Stimulated activated CD8-positive, alpha-beta memory T cell treated with anti-CD3 and anti-CD28 coated beads, Interleukin-7, amount 100 ng/mL, for 24 hours (primary cell): Measurements from ENCODE around the gene MLLT6.
"Not testable (repeated sequence)": the region's sequence is repeated elsewhere in the genome, so short reads cannot be mapped to it uniquely, and the experiment has no call there.

Experiments used
- DNase-seq: peaks from one replicate; pipeline ENCODE4 v3.0.0-alpha.2; 2020; ENCODE audit warnings: low read depth

MLLT6 gene

DNA sequence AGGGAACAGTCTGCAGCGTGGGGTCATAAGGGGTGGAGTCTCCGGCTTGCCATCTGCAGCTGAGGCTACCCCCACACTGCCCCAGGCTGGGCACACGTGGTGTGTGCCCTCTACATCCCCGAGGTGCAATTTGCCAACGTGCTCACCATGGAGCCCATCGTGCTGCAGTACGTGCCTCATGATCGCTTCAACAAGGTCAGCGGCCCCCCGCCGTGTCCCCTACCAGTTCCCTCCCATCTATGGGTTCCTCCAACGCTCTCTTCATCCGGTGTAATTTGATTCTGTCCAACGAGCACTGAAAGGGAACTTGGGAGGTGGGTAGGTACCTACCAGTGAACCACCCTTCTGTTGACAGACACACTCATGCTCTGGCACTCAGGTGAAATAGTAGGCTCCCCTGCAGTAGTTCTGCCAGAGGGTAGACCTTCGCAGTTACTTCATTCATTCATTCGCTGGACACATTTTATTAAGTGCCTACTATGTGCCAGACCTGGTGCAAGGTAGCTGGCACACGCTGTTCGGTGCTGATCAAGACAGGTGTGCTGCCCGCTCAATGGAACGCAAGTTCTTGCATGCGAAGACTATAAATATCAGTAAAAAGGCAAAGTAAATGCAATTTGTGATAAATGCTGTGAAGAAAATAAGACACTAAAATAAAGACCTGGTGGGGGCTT lies 2.7 kb downstream of the MLLT6 start:
- DNase-seq, result no peak

DNA sequence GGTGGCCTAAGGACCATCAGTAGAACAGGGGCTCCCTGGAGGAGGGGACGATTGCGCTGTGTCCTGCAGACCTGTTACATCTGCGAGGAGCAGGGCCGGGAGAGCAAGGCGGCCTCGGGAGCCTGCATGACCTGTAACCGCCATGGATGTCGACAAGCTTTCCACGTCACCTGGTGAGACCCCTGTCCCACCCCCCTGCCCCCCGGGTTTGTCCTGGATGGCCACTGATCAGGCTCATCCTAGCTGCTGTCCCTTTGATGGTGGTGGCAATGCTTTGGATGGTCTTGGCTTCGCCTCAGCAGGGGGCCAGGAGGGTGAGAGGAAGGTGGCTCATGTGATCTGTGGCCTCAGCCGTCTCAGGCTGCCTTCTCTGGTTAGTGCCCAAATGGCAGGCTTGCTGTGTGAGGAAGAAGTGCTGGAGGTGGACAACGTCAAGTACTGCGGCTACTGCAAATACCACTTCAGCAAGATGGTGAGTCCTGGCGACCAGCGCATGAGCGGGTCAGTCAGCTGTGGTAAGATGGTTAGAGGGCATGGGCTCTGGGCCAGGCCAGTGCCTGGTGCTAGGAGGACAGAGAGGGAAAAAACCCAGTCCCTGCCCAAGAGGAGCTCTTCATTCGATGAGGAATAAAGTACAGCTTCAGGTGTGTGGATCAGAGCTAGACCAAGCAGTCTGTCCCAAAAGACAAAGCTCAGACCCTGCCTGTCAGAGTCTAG lies 4.2 kb downstream of the MLLT6 start:
- no peak for DNase-seq

- DNase-seq, result no peak
These were observed 5.0 kb downstream of the MLLT6 start for GRCh38 chr17:38709864-38710603.

DNA sequence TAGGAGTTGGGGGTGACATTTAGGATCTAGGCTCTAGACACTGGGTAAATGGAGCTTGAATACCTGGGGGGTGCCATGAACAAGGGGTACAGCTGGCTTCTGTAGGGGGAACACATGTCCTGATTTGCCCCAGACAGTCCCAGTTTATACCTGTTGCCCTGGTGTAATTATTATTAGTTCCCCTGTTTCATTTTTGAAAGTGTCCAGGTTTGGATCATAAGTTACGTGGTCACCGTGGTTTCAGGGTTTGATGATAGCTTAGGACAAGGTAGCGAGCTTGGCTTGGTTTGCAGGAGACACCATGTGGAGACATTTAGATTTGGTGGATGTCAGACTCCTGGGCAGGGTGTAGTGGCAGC lies 5.5 kb downstream of the MLLT6 start:
- no peak for DNase-seq

DNA sequence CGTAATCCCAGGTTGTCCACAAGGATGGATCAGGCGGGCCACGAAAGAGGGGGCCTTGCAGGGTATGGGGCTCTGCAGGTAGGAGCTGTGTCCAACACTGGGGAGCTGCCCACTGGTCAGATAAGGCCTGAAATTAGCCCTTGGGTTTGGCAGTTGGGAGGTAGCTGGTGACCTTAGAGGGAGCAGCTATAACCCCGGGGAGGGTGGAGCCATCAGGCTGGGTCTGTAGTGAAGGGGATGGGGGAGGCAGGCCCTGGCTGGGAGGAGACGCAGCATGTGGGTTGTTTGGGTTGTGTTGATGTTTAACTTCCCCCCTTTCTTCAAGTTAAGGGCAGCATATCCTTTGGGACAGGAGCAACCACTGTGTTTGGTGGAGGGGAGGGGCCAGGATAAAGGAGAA lies 5.9 kb downstream of the MLLT6 start:
- no peak for DNase-seq

DNA sequence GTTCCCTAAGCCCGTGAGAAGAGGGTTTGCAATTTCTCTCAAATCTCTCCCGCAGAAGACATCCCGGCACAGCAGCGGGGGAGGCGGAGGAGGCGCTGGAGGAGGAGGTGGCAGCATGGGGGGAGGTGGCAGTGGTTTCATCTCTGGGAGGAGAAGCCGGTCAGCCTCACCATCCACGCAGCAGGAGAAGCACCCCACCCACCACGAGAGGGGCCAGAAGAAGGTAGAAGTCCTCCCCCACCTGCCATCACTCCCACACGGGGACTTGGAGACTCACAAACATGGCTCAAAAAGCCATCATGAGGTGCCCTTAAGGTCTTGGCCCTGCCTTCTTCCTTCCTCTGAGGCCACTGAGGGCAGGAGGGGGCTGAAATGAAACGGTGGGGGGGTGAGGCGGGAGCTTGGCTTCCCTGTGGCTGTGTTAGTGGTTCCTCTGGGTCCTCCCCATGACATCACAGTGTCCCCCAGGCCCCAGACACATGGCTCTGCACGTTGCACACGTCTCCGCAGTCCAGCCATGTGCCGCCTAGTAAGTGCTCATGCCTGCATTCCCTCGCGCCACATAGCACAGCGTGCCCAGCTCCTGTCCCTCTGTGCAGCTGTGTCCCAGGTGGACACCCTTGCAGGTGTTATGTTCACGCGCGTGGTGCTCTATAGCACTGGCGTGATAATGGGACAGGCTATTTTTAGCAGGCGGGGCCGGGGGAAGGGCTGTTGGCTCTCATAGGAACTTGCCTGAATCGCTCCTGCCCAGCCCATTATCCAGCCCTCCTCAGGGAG lies 6.9 kb downstream of the MLLT6 start:
- no peak for DNase-seq

- DNase-seq, result no peak
These were observed 7.5 kb downstream of the MLLT6 start for GRCh38 chr17:38712593-38712992.

DNA sequence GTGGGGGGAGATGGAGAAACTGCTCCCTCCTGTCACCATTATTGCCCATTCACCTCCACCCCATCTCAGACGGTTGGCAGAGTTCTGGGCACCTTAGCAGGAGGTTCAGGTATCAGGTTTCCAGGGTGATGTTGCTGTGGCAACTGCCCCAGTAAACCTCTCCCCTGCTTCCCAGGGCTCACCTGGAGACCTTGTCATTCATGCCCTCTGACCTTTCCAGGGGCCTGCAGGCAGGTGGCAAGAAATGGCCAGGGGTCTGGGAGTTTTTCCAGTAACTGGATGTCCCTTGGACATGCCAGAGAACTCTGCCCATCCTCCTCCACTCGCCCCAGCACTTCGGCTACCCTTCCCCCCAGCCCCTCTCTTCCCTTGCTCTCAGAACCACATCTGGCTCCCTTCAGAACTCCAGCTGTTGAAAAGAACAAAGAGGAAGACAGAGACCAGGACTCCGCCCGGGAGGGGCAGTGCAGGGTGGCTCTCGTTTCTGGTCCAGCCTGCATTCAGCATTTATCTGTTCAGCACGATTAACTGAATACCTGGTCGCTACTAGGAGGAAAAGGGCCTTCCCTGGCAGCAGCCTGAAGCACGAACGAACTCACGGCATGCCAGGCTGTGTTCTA lies 8.5 kb downstream of the MLLT6 start:
- no peak for DNase-seq

GRCh38 chr17:38715216-38715943 lies 10.3 kb downstream of the MLLT6 start:
- DNase-seq, result no peak

DNA sequence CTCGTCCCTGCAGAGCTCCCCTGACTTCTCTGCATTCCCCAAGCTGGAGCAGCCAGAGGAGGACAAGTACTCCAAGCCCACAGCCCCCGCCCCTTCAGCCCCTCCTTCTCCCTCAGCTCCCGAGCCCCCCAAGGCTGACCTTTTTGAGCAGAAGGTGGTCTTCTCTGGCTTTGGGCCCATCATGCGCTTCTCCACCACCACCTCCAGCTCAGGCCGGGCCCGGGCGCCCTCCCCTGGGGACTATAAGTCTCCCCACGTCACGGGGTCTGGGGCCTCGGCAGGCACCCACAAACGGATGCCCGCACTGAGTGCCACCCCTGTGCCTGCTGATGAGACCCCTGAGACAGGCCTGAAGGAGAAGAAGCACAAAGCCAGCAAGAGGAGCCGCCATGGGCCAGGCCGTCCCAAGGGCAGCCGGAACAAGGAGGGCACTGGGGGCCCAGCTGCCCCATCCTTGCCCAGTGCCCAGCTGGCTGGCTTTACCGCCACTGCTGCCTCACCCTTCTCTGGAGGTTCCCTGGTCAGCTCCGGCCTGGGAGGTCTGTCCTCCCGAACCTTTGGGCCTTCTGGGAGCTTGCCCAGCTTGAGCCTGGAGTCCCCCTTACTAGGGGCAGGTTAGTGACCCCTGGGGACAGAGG lies 11.4 kb downstream of the MLLT6 start:
- DNase-seq, result no peak

GRCh38 chr17:38717139-38717745 lies 12.2 kb downstream of the MLLT6 start:
- DNase-seq, result no peak

DNA sequence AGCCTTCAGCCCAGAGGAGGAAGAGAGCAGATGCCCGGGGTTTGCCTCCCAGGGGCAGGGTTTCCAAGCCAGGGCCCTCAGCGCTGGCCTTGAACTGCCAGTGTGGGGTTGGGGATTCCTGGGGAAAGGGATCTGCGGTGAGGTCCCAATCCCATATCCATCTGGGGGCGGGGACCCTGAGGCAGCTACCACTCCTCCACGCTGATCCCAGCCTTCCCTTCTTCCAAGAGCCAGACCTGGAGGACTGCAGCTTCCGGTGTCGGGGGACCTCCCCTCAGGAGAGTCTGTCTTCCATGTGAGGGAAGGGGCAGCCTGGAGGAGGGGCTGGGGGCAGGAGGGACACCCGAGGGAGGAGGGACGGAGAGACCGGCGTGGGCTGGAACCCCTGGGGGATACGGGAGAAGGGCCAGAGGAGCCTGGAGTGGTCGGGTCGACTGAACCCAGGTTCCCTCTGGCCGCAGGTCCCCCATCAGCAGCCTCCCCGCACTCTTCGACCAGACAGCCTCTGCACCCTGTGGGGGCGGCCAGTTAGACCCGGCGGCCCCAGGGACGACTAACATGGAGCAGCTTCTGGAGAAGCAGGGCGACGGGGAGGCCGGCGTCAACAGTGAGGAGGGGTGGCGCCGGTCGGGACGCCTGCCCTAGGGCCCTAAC lies 14.3 kb downstream of the MLLT6 start:
- no peak for DNase-seq

DNA sequence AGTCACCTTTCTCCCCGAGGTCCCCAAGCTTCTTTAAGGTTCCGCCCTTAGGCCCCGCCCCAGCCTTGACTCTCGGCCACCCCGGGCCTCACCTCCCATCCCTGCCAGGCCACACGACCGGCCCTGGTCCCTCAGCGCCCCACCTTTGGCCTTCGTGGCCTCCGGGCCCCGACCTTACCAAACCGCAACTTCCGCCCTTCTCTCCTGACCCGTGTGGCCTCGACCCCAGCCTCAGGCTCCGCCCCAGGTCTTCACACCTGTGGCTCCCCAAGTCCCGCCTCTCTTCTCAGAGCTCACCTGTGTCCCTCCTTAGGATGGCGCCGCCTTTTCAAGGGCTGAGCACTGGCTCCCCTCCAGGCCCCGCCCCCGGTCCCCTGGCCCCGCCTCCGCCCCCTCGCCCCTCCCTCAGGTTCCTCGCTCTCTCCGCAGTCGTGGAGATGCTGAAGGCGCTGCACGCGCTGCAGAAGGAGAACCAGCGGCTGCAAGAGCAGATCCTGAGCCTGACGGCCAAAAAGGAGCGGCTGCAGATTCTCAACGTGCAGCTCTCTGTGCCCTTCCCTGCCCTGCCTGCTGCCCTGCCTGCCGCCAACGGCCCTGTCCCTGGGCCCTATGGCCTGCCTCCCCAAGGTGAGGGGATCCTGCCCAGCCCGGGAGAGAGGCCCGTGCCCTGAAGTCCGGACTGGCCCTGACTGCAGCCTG lies 15.0 kb downstream of the MLLT6 start:
- no peak for DNase-seq

DNA sequence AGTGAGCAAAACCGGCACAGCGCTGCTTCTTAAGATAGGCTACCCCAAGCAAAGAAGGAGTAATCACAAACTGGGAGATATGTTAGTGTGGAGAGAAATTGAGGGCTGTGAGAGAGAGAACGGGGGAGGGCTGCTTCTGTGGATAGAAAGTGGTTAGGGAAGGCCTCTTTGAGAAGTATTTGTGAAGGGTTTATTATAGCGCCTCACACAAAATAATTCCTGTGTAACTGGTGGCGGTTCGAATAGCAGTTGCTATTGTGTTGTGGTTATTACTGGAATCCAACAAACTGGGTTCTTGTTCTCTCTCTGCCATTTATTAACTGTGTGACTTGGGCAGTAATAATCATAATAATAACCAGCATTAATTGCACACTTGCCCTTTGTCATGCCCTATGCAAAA lies 15.9 kb downstream of the MLLT6 start:
- DNase-seq, result no peak

DNA sequence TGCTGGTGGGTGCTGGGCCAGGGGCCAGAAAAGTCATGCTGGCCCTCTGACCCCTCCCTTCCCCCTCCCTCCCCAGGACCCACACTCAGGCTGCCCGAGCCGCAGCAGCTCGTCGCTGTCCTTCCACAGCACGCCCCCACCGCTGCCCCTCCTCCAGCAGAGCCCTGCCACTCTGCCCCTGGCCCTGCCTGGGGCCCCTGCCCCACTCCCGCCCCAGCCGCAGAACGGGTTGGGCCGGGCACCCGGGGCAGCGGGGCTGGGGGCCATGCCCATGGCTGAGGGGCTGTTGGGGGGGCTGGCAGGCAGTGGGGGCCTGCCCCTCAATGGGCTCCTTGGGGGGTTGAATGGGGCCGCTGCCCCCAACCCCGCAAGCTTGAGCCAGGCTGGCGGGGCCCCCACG lies 16.7 kb downstream of the MLLT6 start:
- DNase-seq, result no peak

GRCh38 chr17:38724337-38724988 lies 19.4 kb downstream of the MLLT6 start:
- DNase-seq, result no peak

- DNase-seq, result no peak
These were observed 20.0 kb downstream of the MLLT6 start for GRCh38 chr17:38725066-38725465.

GRCh38 chr17:38726145-38726544 lies 21.1 kb downstream of the MLLT6 start:
- not testable (repeated sequence) for DNase-seq

GRCh38 chr17:38727736-38728135 lies 22.7 kb downstream of the MLLT6 start:
- DNase-seq, result peak; percentile 30
